Endothelial cell of umbilical vein (primary cell): ENCODE data around the gene RHOH. TPM values are rescaled to one million over a fixed set of nuclear protein-coding genes. Genes with fewer than 3 reads are reported as not detected.

Source experiments
- BruUV-seq: library from RNA; stranded (reverse); fragments of 400-500 nt; replicated peaks from 2 replicates; lab custom pipeline; 2021; lab: Mats Ljungman, UMichigan
- CTCF ChIA-PET: fragments of 300-600, 350-600 bp; sonication (Branson Sonifier 250); formaldehyde crosslinking; loops from one replicate; lab custom pipeline; 2021; ENCODE audit warnings: antibody characterized with exemption, inconsistent platforms; lab: Charles Lee
- POLR2A ChIA-PET: fragments of 300-600, 350-600 bp; sonication (Branson Sonifier 250); formaldehyde crosslinking; loops from one replicate; lab custom pipeline; 2021; ENCODE audit warnings: antibody characterized with exemption, inconsistent platforms; lab: Charles Lee
- DNase-seq: peaks from one replicate; pipeline ENCODE4 v3.0.0-alpha.2; 2011; ENCODE audit warnings: low read depth, low spot score
- FAIRE-seq: peaks from 2 replicates; lab custom pipeline; 2011; peaks lifted over from hg19 to GRCh38; lab: Jason Lieb, UNC
- H2AFZ ChIP-seq: 2 replicates; pipeline ENCODE4 v1.6.0; 2012; ENCODE audit warnings: low read depth, low read length, control low read depth, inconsistent platforms
- H3K27ac ChIP-seq: 2 replicates; pipeline ENCODE4 v1.5.1; 2011; ENCODE audit warnings: low read depth, mild to moderate bottlenecking, control low read depth, low read length, moderate library complexity; ENCODE audit not compliant: insufficient read depth
- H3K27me3 ChIP-seq, 2 experiments: 2 replicates each; pipeline versions ENCODE4 v1.6.0 to v1.6.1; 2011; ENCODE audit warnings: low read length in 2 of 2, mixed read lengths in 1 of 2; ENCODE audit not compliant: control insufficient read depth in 2 of 2, insufficient read depth in 2 of 2
- H3K36me3 ChIP-seq, 2 experiments: 2 replicates in 1 of 2; 3 replicates in 1 of 2; pipeline ENCODE4 v1.5.1; 2011; ENCODE audit warnings: low read length in 2 of 2, mild to moderate bottlenecking in 1 of 2, moderate library complexity in 1 of 2; ENCODE audit not compliant: control insufficient read depth in 2 of 2, insufficient read depth in 2 of 2; ENCODE audit errors: extremely low read depth in 1 of 2
- H3K4me1 ChIP-seq: 3 replicates; pipeline ENCODE4 v1.5.1; 2011; ENCODE audit warnings: mild to moderate bottlenecking, low read length; ENCODE audit not compliant: control insufficient read depth, insufficient read depth; ENCODE audit errors: extremely low read depth
- H3K4me2 ChIP-seq: 2 replicates; pipeline ENCODE4 v1.6.1; 2011; ENCODE audit warnings: low read length, control low read depth, mixed read lengths; ENCODE audit not compliant: insufficient read depth
- H3K4me3 ChIP-seq, 3 experiments: fragments of 200-600 bp in 1 of 3; sonication (generic), shearing (Covaris generic) in 1 of 3; replicated peaks in 1 of 3; 2 replicates each; pipeline ENCODE4 v1.5.1; 2011 to 2016; ENCODE audit warnings: control low read depth in 3 of 3, low read length in 3 of 3, mild to moderate bottlenecking in 2 of 3, inconsistent platforms in 1 of 3, low read depth in 1 of 3, moderate library complexity in 1 of 3; ENCODE audit not compliant: insufficient read depth in 1 of 3
- H3K79me2 ChIP-seq: 2 replicates; pipeline ENCODE4 v1.6.0; 2012; ENCODE audit warnings: low read length, inconsistent platforms; ENCODE audit not compliant: control insufficient read depth, insufficient read depth
- H3K9ac ChIP-seq: replicated peaks from 2 replicates; pipeline ENCODE3; 2011; ENCODE audit warnings: low read length, control low read depth; ENCODE audit not compliant: insufficient read depth; ENCODE audit errors: extremely low read depth
- H3K9me1 ChIP-seq: replicated peaks from 3 replicates; pipeline ENCODE4 v1.6.0; 2011; ENCODE audit warnings: mild to moderate bottlenecking, low read length; ENCODE audit not compliant: control insufficient read depth, insufficient read depth; ENCODE audit errors: extremely low read depth
- H3K9me3 ChIP-seq: replicated peaks from 2 replicates; pipeline ENCODE4 v1.5.1; 2012; ENCODE audit warnings: low read length, inconsistent platforms; ENCODE audit not compliant: control insufficient read depth, insufficient read depth
- H4K20me1 ChIP-seq: replicated peaks from 2 replicates; pipeline ENCODE3; 2011; ENCODE audit warnings: mild to moderate bottlenecking, low read length; ENCODE audit not compliant: control insufficient read depth, insufficient read depth; ENCODE audit errors: extremely low read depth
- CTCF ChIP-seq, 2 donors: IDR thresholded peaks; 1 replicate in 1 of 2; 2 replicates in 1 of 2; pipeline ENCODE4 v1.5.1; 2011; ENCODE audit warnings: low read length in 2 of 2, mild to moderate bottlenecking in 2 of 2, moderate library complexity in 2 of 2, control low read depth in 1 of 2, inconsistent platforms in 1 of 2, low read depth in 1 of 2; ENCODE audit not compliant: insufficient read depth in 1 of 2; ENCODE audit errors: extremely low read depth in 1 of 2
- EZH2 ChIP-seq: IDR thresholded peaks from 2 replicates; pipeline ENCODE4 v1.6.1; 2012; ENCODE audit warnings: borderline replicate concordance, low read depth, mild to moderate bottlenecking, moderate library complexity, low read length, inconsistent platforms; ENCODE audit not compliant: severe bottlenecking
- FOS ChIP-seq: IDR thresholded peaks from 2 replicates; pipeline ENCODE4 v1.6.1; 2011; ENCODE audit warnings: mild to moderate bottlenecking, low read length, moderate library complexity, borderline replicate concordance; ENCODE audit not compliant: insufficient read depth
- GATA2 ChIP-seq: IDR thresholded peaks from 2 replicates; pipeline ENCODE4 v1.7.0; 2011; ENCODE audit warnings: low read depth, mild to moderate bottlenecking, moderate library complexity, mixed read lengths, low read length; ENCODE audit not compliant: insufficient read length, insufficient read depth
- JUN ChIP-seq: IDR thresholded peaks from 2 replicates; pipeline ENCODE4 v1.6.1; 2011; ENCODE audit warnings: borderline replicate concordance, low read depth; ENCODE audit not compliant: insufficient read length, insufficient read depth
- MAX ChIP-seq: IDR thresholded peaks from 2 replicates; pipeline ENCODE4 v1.6.1; 2011; ENCODE audit not compliant: insufficient read depth, insufficient read length
- MYC ChIP-seq: IDR thresholded peaks from one replicate; pipeline ENCODE4 v1.6.1; 2011; ENCODE audit warnings: mild to moderate bottlenecking, low read depth, low read length
- POLR2A ChIP-seq: IDR thresholded peaks from 2 replicates; pipeline ENCODE4 v1.6.1; 2012; ENCODE audit warnings: low read depth, mild to moderate bottlenecking, control low read depth, low read length
- POLR2AphosphoS5 ChIP-seq: IDR thresholded peaks from 2 replicates; pipeline ENCODE4 v1.6.1; 2012; ENCODE audit warnings: low read depth, mild to moderate bottlenecking, control low read depth, low read length, moderate library complexity; ENCODE audit not compliant: insufficient read depth
- dilution Hi-C: fragments of 300-500 bp; cut with MboI; formaldehyde crosslinking; loops from one replicate; pipeline ENCODE4 v1.15.0; 2019; ENCODE audit warnings: low sequenced_read_pairs; ENCODE audit not compliant: extremely low pct_ligation_motif_present
- intact Hi-C: fragments of 100-400 bp; cut with micrococcal nuclease; formaldehyde crosslinking; loops from one replicate; pipeline ENCODE4 v1.10.0; 2022
- polyA plus RNA-seq, 4 experiments: library from polyadenylated mRNA; depleted of rRNA in 3 of 4; stranded (reverse) in 3 of 4; unstranded in 1 of 4; fragments of >200 nt; gene quantifications; 2 replicates each; pipeline versions ENCODE4 v1.2.1 to v1.2.3, GENCODE V29; 2011 to 2012; ENCODE audit warnings: missing spikeins in 1 of 4
- total RNA-seq: library from RNA; stranded (reverse); gene quantifications from 2 replicates; pipeline ENCODE4 v1.2.3, GENCODE V29; 2021

The RHOH gene
- total and polyA plus RNA-seq, 2 donors (not counting 3 experiments of a cell fraction or from before 2014, with no cell fraction given) = not detected

GRCh38 chr4:40221744-40222143, 24.9 kb downstream of the RHOH start:
- no peak overlapping the region for H2AFZ ChIP-seq
- intact Hi-C loops (no loop called here), dilution Hi-C loops (no loop called here)
- no peak for TF ChIP-seq FOS
- no peak for TF ChIP-seq POLR2AphosphoS5
- TF ChIP-seq CTCF (IDR thresholded peaks at IDR 0.05; ENCODE audit: extremely low read depth in 1 of 2, insufficient read depth in 1 of 2, low read depth in 1 of 2, low read length in 2 of 2) = no peak
- no peak for TF ChIP-seq MYC
- TF ChIP-seq POLR2A = no peak
- no peak for TF ChIP-seq EZH2
- no peak for TF ChIP-seq GATA2
- TF ChIP-seq MAX = no peak
- no peak for TF ChIP-seq JUN
- no peaks in the 10 kb centered on the region for H3K4me1 ChIP-seq
- H4K20me1 ChIP-seq = no peaks in the 10 kb centered on the region
- no peaks in the 10 kb centered on the region for H3K79me2 ChIP-seq
- FAIRE-seq = no peak
- ChIA-PET CTCF (no interaction called here), POLR2A (no interaction called here)
- no peak for DNase-seq
- H3K27me3 ChIP-seq = peaks cover 0 to 1% of the 10 kb centered on the region in 2 experiments
- BruUV-seq = no TSS peak
- no peak overlapping the region for H3K9ac ChIP-seq
- no peak overlapping the region for H3K4me2 ChIP-seq
- H3K4me3 ChIP-seq = no peak overlapping the region
- no peaks in the 10 kb centered on the region for H3K9me3 ChIP-seq
- H3K9me1 ChIP-seq = no peaks in the 10 kb centered on the region
- H3K27ac ChIP-seq = no peak overlapping the region
- H3K36me3 ChIP-seq = no peaks in the 10 kb centered on the region
